Panc1 (cell line): ENCODE measurements around the gene AK4.

Source experiments
- SIN3A ChIP-seq: IDR thresholded peaks from 2 replicates; pipeline ENCODE4 v1.6.1; 2012; ENCODE audit warnings: low read depth, mild to moderate bottlenecking, low read length, moderate library complexity, borderline replicate concordance; ENCODE audit not compliant: insufficient read depth
- TF ChIP-seq, protein P1 (sequence below): fragments of 450-650 bp; IDR thresholded peaks from 2 replicates; pipeline ENCODE4 v1.5.1; 2017; ENCODE audit warnings: mild to moderate bottlenecking

- TF ChIP-seq, protein P1, sequence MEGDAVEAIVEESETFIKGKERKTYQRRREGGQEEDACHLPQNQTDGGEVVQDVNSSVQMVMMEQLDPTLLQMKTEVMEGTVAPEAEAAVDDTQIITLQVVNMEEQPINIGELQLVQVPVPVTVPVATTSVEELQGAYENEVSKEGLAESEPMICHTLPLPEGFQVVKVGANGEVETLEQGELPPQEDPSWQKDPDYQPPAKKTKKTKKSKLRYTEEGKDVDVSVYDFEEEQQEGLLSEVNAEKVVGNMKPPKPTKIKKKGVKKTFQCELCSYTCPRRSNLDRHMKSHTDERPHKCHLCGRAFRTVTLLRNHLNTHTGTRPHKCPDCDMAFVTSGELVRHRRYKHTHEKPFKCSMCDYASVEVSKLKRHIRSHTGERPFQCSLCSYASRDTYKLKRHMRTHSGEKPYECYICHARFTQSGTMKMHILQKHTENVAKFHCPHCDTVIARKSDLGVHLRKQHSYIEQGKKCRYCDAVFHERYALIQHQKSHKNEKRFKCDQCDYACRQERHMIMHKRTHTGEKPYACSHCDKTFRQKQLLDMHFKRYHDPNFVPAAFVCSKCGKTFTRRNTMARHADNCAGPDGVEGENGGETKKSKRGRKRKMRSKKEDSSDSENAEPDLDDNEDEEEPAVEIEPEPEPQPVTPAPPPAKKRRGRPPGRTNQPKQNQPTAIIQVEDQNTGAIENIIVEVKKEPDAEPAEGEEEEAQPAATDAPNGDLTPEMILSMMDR, result no peak
- no peak for TF ChIP-seq SIN3A
Observed at GRCh38 chr1:65178235-65178634, 30.2 kb downstream of the AK4 start.
